Loucy (cell line): Measurements from ENCODE around the gene LUM.

ENCODE experiments used
- H2AFZ ChIP-seq: fragments of 200-600 bp; sonication (generic); 2 replicates; pipeline ENCODE4 v1.6.0; 2016; ENCODE audit warnings: antibody characterized with exemption, mild to moderate bottlenecking, low read length, moderate library complexity
- H3F3A ChIP-seq: fragments of 200-600 bp; 2 replicates; pipeline ENCODE4 v1.6.0; 2016; ENCODE audit warnings: antibody characterized with exemption, low read depth, mild to moderate bottlenecking
- H3K27me3 ChIP-seq: fragments of 200-600 bp; sonication (generic); 2 replicates; pipeline ENCODE4 v1.6.1; 2014; ENCODE audit warnings: low read length, mild to moderate bottlenecking; ENCODE audit not compliant: insufficient read depth, poor library complexity, severe bottlenecking
- H3K36me3 ChIP-seq: fragments of 200-600 bp; sonication (generic); 2 replicates; pipeline ENCODE4 v1.6.1; 2016; ENCODE audit warnings: low read length; ENCODE audit not compliant: insufficient read depth
- H3K4me1 ChIP-seq: fragments of 200-600 bp; sonication (generic); 2 replicates; pipeline ENCODE4 v1.5.1; 2014; ENCODE audit warnings: low read length, mild to moderate bottlenecking; ENCODE audit not compliant: insufficient read depth, poor library complexity, severe bottlenecking
- H3K4me2 ChIP-seq: fragments of 200-600 bp; sonication (generic); 2 replicates; pipeline ENCODE4 v1.6.0; 2014; ENCODE audit warnings: antibody characterized with exemption, low read length, low read depth, mild to moderate bottlenecking; ENCODE audit not compliant: poor library complexity, severe bottlenecking
- H3K4me3 ChIP-seq: fragments of 200-600 bp; sonication (generic); 2 replicates; pipeline ENCODE4 v1.5.1; 2014; ENCODE audit warnings: low read length, mild to moderate bottlenecking, mixed read lengths; ENCODE audit not compliant: poor library complexity, severe bottlenecking
- H3K79me2 ChIP-seq: fragments of 200-600 bp; sonication (generic); 2 replicates; pipeline ENCODE4 v1.6.1; 2014; ENCODE audit warnings: low read length; ENCODE audit not compliant: insufficient read depth
- H3K9ac ChIP-seq: fragments of 200-600 bp; sonication (generic); 2 replicates; pipeline ENCODE4 v1.6.0; 2014; ENCODE audit warnings: mild to moderate bottlenecking, low read depth, low read length, moderate library complexity; ENCODE audit not compliant: poor library complexity, severe bottlenecking
- H3K9me2 ChIP-seq: fragments of 200-600 bp; sonication (generic); replicated peaks from 2 replicates; pipeline ENCODE4 v1.6.1; 2016; ENCODE audit warnings: low read depth, low read length, mixed read lengths
- H3K9me3 ChIP-seq: fragments of 200-600 bp; sonication (generic); 2 replicates; pipeline ENCODE4 v1.6.1; 2014; ENCODE audit warnings: mild to moderate bottlenecking, antibody characterized with exemption, low read length, low read depth; ENCODE audit not compliant: insufficient read depth
- H4K20me1 ChIP-seq: fragments of 200-600 bp; sonication (generic); 2 replicates; pipeline ENCODE4 v1.6.0; 2014; ENCODE audit warnings: antibody characterized with exemption, low read length, mild to moderate bottlenecking; ENCODE audit not compliant: insufficient read depth, poor library complexity, severe bottlenecking
- CTCF ChIP-seq: fragments of 200-600 bp; sonication (generic); conservative IDR thresholded peaks from 2 replicates; pipeline ENCODE4 v1.5.1; 2014; ENCODE audit warnings: mild to moderate bottlenecking, antibody characterized with exemption, low read length
- EZH2phosphoT487 ChIP-seq: fragments of 200-600 bp; IDR thresholded peaks from 2 replicates; pipeline ENCODE4 v1.6.1; 2018; ENCODE audit warnings: antibody characterized with exemption, mild to moderate bottlenecking, moderate library complexity, borderline replicate concordance

Gene LUM

GRCh38 chr12:91154131-91154530 lies 42.8 kb upstream of the LUM start:
- no peaks in the 10 kb centered on the region for H3K27me3 ChIP-seq
- TF ChIP-seq EZH2phosphoT487: no peak
- no peak for TF ChIP-seq CTCF
- H3K36me3 ChIP-seq: no peaks in the 10 kb centered on the region
- no peaks in the 10 kb centered on the region for H3K9me2 ChIP-seq
- H4K20me1 ChIP-seq: no peaks in the 10 kb centered on the region
- H3K4me3 ChIP-seq: no peak overlapping the region
- H3K79me2 ChIP-seq: no peaks in the 10 kb centered on the region
- no peaks in the 10 kb centered on the region for H3K4me1 ChIP-seq
- H3F3A ChIP-seq: no peaks in the 10 kb centered on the region
- no peak overlapping the region for H3K4me2 ChIP-seq
- no peak overlapping the region for H3K9ac ChIP-seq
- H3K9me3 ChIP-seq: no peaks in the 10 kb centered on the region
- H2AFZ ChIP-seq: no peak overlapping the region

GRCh38 chr12:91144053-91144452 lies 32.8 kb upstream of the LUM start:
- Histone ChIP-seq H3K27me3 (no peaks in the 10 kb centered on the region), H3K36me3 (no peaks in the 10 kb centered on the region), H3K9me2 (no peaks in the 10 kb centered on the region), H3K4me2 (no peak overlapping the region), H2AFZ (no peak overlapping the region), H3K4me3 (no peak overlapping the region), H3F3A (no peaks in the 10 kb centered on the region), H3K79me2 (no peaks in the 10 kb centered on the region), H4K20me1 (no peaks in the 10 kb centered on the region), H3K9ac (no peak overlapping the region), H3K4me1 (no peaks in the 10 kb centered on the region), H3K9me3 (no peaks in the 10 kb centered on the region)
- no peak for TF ChIP-seq CTCF
- TF ChIP-seq EZH2phosphoT487: no peak

GRCh38 chr12:91143206-91143605 lies 31.9 kb upstream of the LUM start:
- Histone ChIP-seq H3K79me2 (no peaks in the 10 kb centered on the region), H3K36me3 (no peaks in the 10 kb centered on the region), H2AFZ (no peak overlapping the region), H3K4me1 (no peaks in the 10 kb centered on the region), H3K9me2 (no peaks in the 10 kb centered on the region), H3K4me2 (no peak overlapping the region), H3F3A (no peaks in the 10 kb centered on the region), H4K20me1 (no peaks in the 10 kb centered on the region), H3K4me3 (no peak overlapping the region), H3K27me3 (no peaks in the 10 kb centered on the region), H3K9ac (no peak overlapping the region), H3K9me3 (no peaks in the 10 kb centered on the region)
- TF ChIP-seq CTCF (no peak), EZH2phosphoT487 (no peak)
